DOHH2 (cell line): ENCODE results near the gene CASP2.

Experiments
- EZH2phosphoT487 ChIP-seq: fragments of 200-600 bp; sonication (generic); IDR thresholded peaks from 2 replicates; pipeline ENCODE4 v1.6.1; 2017; ENCODE audit warnings: borderline replicate concordance, mild to moderate bottlenecking, antibody characterized with exemption, low read length, moderate library complexity, mixed read lengths
- TF ChIP-seq, protein P1 (sequence below): fragments of 200-600 bp; sonication (generic); IDR thresholded peaks from one replicate; pipeline ENCODE4 v1.5.1; 2014; ENCODE audit warnings: antibody characterized with exemption, mild to moderate bottlenecking, low read depth, low read length; ENCODE audit not compliant: poor library complexity, severe bottlenecking

- TF ChIP-seq, protein P1, sequence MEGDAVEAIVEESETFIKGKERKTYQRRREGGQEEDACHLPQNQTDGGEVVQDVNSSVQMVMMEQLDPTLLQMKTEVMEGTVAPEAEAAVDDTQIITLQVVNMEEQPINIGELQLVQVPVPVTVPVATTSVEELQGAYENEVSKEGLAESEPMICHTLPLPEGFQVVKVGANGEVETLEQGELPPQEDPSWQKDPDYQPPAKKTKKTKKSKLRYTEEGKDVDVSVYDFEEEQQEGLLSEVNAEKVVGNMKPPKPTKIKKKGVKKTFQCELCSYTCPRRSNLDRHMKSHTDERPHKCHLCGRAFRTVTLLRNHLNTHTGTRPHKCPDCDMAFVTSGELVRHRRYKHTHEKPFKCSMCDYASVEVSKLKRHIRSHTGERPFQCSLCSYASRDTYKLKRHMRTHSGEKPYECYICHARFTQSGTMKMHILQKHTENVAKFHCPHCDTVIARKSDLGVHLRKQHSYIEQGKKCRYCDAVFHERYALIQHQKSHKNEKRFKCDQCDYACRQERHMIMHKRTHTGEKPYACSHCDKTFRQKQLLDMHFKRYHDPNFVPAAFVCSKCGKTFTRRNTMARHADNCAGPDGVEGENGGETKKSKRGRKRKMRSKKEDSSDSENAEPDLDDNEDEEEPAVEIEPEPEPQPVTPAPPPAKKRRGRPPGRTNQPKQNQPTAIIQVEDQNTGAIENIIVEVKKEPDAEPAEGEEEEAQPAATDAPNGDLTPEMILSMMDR: no peak
- TF ChIP-seq EZH2phosphoT487: no peak
Measured at GRCh38 chr7:143285806-143286521, 2.2 kb upstream of the CASP2 start.
